WTC11 (cell line): ENCODE results near the gene FADD. TPM values are rescaled to one million over a fixed set of nuclear protein-coding genes. Genes with fewer than 3 reads are reported as not detected.

ENCODE experiments used
- ATAC-seq: fragments of 200-7000 bp; cut with Tn5 transposase; 2 replicates; pipeline ENCODE4 v1.10.0; 2021; ENCODE audit warnings: mild to moderate bottlenecking, moderate library complexity
- CTCF ChIA-PET: fragments of 300-600 bp; sonication (Branson Sonifier 250); formaldehyde crosslinking; loops from one replicate; lab custom pipeline; 2021; ENCODE audit warnings: antibody characterized with exemption; lab: Charles Lee
- POLR2A ChIA-PET: fragments of 350-600 bp; sonication (Branson Sonifier 250); formaldehyde crosslinking; loops from one replicate; lab custom pipeline; 2021; ENCODE audit warnings: antibody characterized with exemption; lab: Charles Lee
- DNase-seq: peaks from one replicate; pipeline ENCODE4 v3.0.0; 2021; ENCODE audit warnings: low spot score
- H3K27ac Mint-ChIP-seq: 2 replicates; pipeline ENCODE4 v1.8.0; 2021; ENCODE audit warnings: mixed read lengths
- H3K27me3 Mint-ChIP-seq: 2 replicates; pipeline ENCODE4 v1.8.0; 2021; ENCODE audit warnings: low read depth, mild to moderate bottlenecking, moderate library complexity, mixed read lengths
- H3K36me3 Mint-ChIP-seq: 2 replicates; pipeline ENCODE4 v1.8.0; 2021; ENCODE audit warnings: mixed read lengths
- H3K4me1 Mint-ChIP-seq: 2 replicates; pipeline ENCODE4 v1.8.0; 2022; ENCODE audit warnings: mixed read lengths
- H3K4me3 Mint-ChIP-seq: 2 replicates; pipeline ENCODE4 v1.8.0; 2021; ENCODE audit warnings: mild to moderate bottlenecking, moderate library complexity, mixed read lengths
- H3K9me3 Mint-ChIP-seq: 2 replicates; pipeline ENCODE4 v1.8.0; 2021; ENCODE audit warnings: mixed read lengths
- GTF2I ChIP-seq: fragments of 250-450 bp; sonication (Bioruptor Pico); conservative IDR thresholded peaks from 2 replicates; pipeline ENCODE4 v1.4.0; 2021; ENCODE audit warnings: mild to moderate bottlenecking
- MYBL2 ChIP-seq: sonication (generic); formaldehyde crosslinking; IDR thresholded peaks from 2 replicates; pipeline ENCODE4 v1.8.1; 2023; ENCODE audit warnings: mild to moderate bottlenecking, moderate library complexity, missing genetic modification reagents
- NFE2L1 ChIP-seq: sonication (generic); formaldehyde crosslinking; IDR thresholded peaks from 2 replicates; pipeline ENCODE4 v1.8.1; 2023; ENCODE audit warnings: missing genetic modification reagents
- NR2C2 ChIP-seq: sonication (generic); formaldehyde crosslinking; IDR thresholded peaks from 2 replicates; pipeline ENCODE4 v1.8.0; 2022; ENCODE audit warnings: mild to moderate bottlenecking, missing genetic modification reagents
- OVOL2 ChIP-seq: fragments of 250-450 bp; sonication (Bioruptor Pico); IDR thresholded peaks from 2 replicates; pipeline ENCODE4 v1.9.0; 2021; ENCODE audit warnings: mild to moderate bottlenecking, borderline replicate concordance
- SMAD4 ChIP-seq: sonication (generic); formaldehyde crosslinking; IDR thresholded peaks from 2 replicates; pipeline ENCODE4 v1.8.0; 2022; ENCODE audit warnings: mild to moderate bottlenecking, missing genetic modification reagents
- ZNF263 ChIP-seq: sonication (generic); formaldehyde crosslinking; IDR thresholded peaks from 2 replicates; pipeline ENCODE4 v1.8.1; 2022; ENCODE audit warnings: low read depth, mild to moderate bottlenecking, moderate library complexity, missing genetic modification reagents
- total RNA-seq: library from RNA; stranded (reverse); gene quantifications from 3 replicates; pipeline ENCODE4 v1.2.3, GENCODE V29; 2021
- TF ChIP-seq, protein P1 (sequence below): sonication (generic); formaldehyde crosslinking; IDR thresholded peaks from 2 replicates; pipeline ENCODE4 v1.8.0; 2022; ENCODE audit warnings: mild to moderate bottlenecking, missing genetic modification reagents
- TF ChIP-seq, protein P2 (sequence below): sonication (generic); formaldehyde crosslinking; conservative IDR thresholded peaks from 2 replicates; pipeline ENCODE4 v1.8.1; 2022; ENCODE audit warnings: mild to moderate bottlenecking, missing genetic modification reagents
- TF ChIP-seq, protein P3 (sequence below): fragments of 250-450 bp; sonication (Bioruptor Pico); IDR thresholded peaks from 2 replicates; pipeline ENCODE4 v1.9.0; 2021; ENCODE audit warnings: mild to moderate bottlenecking
- TF ChIP-seq, protein P4 (sequence below): sonication (generic); formaldehyde crosslinking; IDR thresholded peaks from 2 replicates; pipeline ENCODE4 v1.8.0; 2022; ENCODE audit warnings: mild to moderate bottlenecking, missing genetic modification reagents
- TF ChIP-seq, protein P5 (sequence below): sonication (generic); formaldehyde crosslinking; IDR thresholded peaks from 2 replicates; pipeline ENCODE4 v1.8.1; 2023; ENCODE audit warnings: mild to moderate bottlenecking, missing genetic modification reagents, moderate library complexity
- TF ChIP-seq, protein P6 (sequence below): sonication (generic); formaldehyde crosslinking; IDR thresholded peaks from 2 replicates; pipeline ENCODE4 v1.8.1; 2022; ENCODE audit warnings: low read depth, missing genetic modification reagents, borderline replicate concordance

Gene FADD
- total RNA-seq, 1 experiment from 2014 or later: 49.0 TPM

DNA sequence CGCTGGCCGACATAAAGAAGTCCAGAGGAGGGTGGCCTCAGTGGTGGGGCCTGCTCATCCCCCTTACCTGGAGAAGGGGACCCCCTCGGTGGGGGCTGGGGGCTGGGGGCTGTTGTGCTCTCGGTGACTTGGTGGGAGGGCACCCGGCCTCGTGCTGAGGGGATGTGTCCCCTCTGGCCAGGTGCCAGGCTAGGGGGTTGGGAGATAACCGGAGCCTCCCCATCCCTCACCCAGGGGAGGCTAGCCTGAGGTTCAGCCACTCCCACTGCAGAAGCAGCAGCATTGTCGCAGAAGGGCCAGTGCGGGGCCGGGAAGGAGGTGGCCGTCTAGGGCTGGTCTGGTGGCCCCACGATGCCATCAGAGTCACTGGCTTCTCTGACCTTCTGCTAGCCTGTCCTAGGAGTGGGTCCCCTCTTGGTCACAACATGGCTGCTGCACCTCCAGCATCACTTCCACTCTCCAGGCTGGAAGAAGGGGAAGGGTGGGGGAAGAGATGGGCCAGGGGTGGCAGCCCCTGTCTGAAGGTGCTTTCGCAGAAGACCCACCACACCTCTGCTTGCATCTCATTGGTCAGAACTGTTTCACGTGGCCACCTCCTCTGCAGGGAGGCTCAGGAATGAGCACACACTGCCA, 44.2 kb upstream of the FADD start (continued):
- TF ChIP-seq, protein P1, sequence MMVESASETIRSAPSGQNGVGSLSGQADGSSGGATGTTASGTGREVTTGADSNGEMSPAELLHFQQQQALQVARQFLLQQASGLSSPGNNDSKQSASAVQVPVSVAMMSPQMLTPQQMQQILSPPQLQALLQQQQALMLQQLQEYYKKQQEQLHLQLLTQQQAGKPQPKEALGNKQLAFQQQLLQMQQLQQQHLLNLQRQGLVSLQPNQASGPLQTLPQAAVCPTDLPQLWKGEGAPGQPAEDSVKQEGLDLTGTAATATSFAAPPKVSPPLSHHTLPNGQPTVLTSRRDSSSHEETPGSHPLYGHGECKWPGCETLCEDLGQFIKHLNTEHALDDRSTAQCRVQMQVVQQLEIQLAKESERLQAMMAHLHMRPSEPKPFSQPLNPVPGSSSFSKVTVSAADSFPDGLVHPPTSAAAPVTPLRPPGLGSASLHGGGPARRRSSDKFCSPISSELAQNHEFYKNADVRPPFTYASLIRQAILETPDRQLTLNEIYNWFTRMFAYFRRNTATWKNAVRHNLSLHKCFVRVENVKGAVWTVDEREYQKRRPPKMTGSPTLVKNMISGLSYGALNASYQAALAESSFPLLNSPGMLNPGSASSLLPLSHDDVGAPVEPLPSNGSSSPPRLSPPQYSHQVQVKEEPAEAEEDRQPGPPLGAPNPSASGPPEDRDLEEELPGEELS (CRISPR knock-in tag): no peak

DNA sequence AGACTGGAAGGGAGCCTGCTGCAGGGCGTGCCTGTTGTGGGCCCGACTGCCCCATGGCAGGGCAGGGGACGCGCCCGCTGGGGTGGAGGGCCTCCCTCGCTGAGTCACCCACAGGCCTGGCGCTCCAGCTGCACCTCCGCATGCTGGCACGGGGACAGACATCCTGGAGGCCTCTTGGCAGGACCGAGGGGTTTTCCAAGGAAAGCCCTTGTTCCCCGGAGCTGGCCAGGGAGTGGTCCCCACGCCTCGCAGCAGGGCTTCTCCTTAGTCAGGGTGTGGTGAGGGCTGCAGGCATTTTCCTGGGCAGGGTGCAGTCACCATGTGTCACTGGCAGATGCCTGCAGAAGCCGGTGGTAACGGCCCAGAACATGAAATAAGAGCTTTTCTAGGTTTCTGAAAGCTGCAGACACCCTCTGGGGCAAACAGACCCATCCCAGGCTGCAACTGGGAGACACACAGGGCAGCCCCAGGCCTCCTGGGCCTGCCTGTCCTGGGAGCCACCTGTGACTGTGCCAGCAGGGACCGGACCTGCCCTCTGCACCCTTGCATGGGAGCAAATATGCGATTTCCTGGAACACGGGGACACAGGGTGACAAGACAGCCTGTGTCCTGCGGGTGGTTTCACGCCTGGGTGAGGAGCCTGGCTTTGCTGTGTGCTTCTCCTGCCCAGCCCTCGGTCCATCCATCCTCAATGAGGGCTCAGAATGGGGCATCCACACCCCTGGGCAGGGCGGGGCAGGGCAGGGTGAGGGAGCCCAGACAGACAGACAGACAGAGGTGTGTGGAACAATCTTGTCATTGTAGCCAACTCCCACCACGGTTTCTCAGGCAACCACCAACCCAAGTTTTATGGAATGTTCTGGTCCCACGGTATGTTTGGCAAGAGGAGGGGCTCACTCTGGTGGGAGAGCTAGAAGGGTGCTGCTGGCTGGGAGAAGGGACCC, 43.2 kb upstream of the FADD start:
- Mint-ChIP-seq H3K36me3 (no peaks in the 10 kb centered on the region), H3K4me1 (peaks cover 2% of the 10 kb centered on the region; the same call in 1 of the 2 replicates), H3K9me3 (no peaks in the 10 kb centered on the region), H3K4me3 (no peak overlapping the region), H3K27me3 (no peaks in the 10 kb centered on the region), H3K27ac (no peak overlapping the region)
- ChIA-PET CTCF (interaction anchor here (1.2 to 1.3 kb wide), 2 partner anchors 15 to 72 kb away, joined by 3 to 4 read pairs; no protein-coding TSS in a partner anchor), POLR2A (no interaction called here)
- ATAC-seq (no peak), DNase-seq (no peak)
- TF ChIP-seq NFE2L1 (CRISPR knock-in tag): no peak
- TF ChIP-seq, protein P2, sequence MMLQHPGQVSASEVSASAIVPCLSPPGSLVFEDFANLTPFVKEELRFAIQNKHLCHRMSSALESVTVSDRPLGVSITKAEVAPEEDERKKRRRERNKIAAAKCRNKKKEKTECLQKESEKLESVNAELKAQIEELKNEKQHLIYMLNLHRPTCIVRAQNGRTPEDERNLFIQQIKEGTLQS: no peak
- TF ChIP-seq GTF2I (CRISPR knock-in tag): no peak
- TF ChIP-seq, protein P3, sequence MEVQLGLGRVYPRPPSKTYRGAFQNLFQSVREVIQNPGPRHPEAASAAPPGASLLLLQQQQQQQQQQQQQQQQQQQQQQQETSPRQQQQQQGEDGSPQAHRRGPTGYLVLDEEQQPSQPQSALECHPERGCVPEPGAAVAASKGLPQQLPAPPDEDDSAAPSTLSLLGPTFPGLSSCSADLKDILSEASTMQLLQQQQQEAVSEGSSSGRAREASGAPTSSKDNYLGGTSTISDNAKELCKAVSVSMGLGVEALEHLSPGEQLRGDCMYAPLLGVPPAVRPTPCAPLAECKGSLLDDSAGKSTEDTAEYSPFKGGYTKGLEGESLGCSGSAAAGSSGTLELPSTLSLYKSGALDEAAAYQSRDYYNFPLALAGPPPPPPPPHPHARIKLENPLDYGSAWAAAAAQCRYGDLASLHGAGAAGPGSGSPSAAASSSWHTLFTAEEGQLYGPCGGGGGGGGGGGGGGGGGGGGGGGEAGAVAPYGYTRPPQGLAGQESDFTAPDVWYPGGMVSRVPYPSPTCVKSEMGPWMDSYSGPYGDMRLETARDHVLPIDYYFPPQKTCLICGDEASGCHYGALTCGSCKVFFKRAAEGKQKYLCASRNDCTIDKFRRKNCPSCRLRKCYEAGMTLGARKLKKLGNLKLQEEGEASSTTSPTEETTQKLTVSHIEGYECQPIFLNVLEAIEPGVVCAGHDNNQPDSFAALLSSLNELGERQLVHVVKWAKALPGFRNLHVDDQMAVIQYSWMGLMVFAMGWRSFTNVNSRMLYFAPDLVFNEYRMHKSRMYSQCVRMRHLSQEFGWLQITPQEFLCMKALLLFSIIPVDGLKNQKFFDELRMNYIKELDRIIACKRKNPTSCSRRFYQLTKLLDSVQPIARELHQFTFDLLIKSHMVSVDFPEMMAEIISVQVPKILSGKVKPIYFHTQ (CRISPR knock-in tag): no peak
- no peak for TF ChIP-seq SMAD4 (CRISPR knock-in tag)
- TF ChIP-seq, protein P4, sequence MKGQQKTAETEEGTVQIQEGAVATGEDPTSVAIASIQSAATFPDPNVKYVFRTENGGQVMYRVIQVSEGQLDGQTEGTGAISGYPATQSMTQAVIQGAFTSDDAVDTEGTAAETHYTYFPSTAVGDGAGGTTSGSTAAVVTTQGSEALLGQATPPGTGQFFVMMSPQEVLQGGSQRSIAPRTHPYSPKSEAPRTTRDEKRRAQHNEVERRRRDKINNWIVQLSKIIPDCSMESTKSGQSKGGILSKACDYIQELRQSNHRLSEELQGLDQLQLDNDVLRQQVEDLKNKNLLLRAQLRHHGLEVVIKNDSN (CRISPR knock-in tag): no peak
- no peak for TF ChIP-seq OVOL2
- TF ChIP-seq ZNF263 (CRISPR knock-in tag): no peak
- TF ChIP-seq, protein P5, sequence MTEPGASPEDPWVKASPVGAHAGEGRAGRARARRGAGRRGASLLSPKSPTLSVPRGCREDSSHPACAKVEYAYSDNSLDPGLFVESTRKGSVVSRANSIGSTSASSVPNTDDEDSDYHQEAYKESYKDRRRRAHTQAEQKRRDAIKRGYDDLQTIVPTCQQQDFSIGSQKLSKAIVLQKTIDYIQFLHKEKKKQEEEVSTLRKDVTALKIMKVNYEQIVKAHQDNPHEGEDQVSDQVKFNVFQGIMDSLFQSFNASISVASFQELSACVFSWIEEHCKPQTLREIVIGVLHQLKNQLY (CRISPR knock-in tag): no peak
- no peak for TF ChIP-seq MYBL2
- no peak for TF ChIP-seq NR2C2 (CRISPR knock-in tag)
- TF ChIP-seq, protein P6, sequence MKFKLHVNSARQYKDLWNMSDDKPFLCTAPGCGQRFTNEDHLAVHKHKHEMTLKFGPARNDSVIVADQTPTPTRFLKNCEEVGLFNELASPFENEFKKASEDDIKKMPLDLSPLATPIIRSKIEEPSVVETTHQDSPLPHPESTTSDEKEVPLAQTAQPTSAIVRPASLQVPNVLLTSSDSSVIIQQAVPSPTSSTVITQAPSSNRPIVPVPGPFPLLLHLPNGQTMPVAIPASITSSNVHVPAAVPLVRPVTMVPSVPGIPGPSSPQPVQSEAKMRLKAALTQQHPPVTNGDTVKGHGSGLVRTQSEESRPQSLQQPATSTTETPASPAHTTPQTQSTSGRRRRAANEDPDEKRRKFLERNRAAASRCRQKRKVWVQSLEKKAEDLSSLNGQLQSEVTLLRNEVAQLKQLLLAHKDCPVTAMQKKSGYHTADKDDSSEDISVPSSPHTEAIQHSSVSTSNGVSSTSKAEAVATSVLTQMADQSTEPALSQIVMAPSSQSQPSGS (CRISPR knock-in tag): no peak
